HepG2 (cell line): Measurements from ENCODE around the gene IMPDH2. TPM values are rescaled to one million over a fixed set of nuclear protein-coding genes. Genes with fewer than 3 reads are reported as not detected.

Experiments used
- CENPX ChIP-seq: sonication (generic); formaldehyde crosslinking; IDR thresholded peaks from 2 replicates; pipeline ENCODE4 v1.9.0; 2021; ENCODE audit warnings: mild to moderate bottlenecking, missing genetic modification reagents, moderate library complexity
- IKZF4 ChIP-seq: sonication (generic); formaldehyde crosslinking; IDR thresholded peaks from 2 replicates; pipeline ENCODE4 v1.5.1; 2020; ENCODE audit warnings: borderline replicate concordance, mild to moderate bottlenecking, low read depth, missing genetic modification reagents; ENCODE audit errors: not compliant biosample characterization
- KLF15 ChIP-seq: sonication (generic); formaldehyde crosslinking; IDR thresholded peaks from 2 replicates; pipeline ENCODE4 v1.8.1; 2023; ENCODE audit warnings: borderline replicate concordance, mild to moderate bottlenecking, inconsistent platforms, missing genetic modification reagents, mixed read lengths
- MAF1 ChIP-seq: sonication (generic); formaldehyde crosslinking; IDR thresholded peaks from 2 replicates; pipeline ENCODE4 v1.5.0; 2020; ENCODE audit warnings: missing genetic modification reagents, borderline replicate concordance
- MBD4 ChIP-seq: IDR thresholded peaks from 2 replicates; pipeline ENCODE4 v1.6.1; 2012; ENCODE audit warnings: low read length, inconsistent platforms, borderline replicate concordance
- NFATC3 ChIP-seq: sonication (generic); formaldehyde crosslinking; IDR thresholded peaks from 2 replicates; pipeline ENCODE4 v1.5.1; 2020; ENCODE audit warnings: mild to moderate bottlenecking, missing genetic modification reagents
- SMARCC2 ChIP-seq: fragments of 450-650 bp; IDR thresholded peaks from 2 replicates; pipeline ENCODE4 v1.6.1; 2017; ENCODE audit warnings: antibody characterized with exemption, mild to moderate bottlenecking
- SOX5 ChIP-seq: IDR thresholded peaks from 2 replicates; pipeline ENCODE4 v1.6.1; 2016; ENCODE audit warnings: borderline replicate concordance
- YEATS4 ChIP-seq: sonication (generic); formaldehyde crosslinking; IDR thresholded peaks from 2 replicates; pipeline ENCODE4 v1.4.0; 2020; ENCODE audit warnings: missing genetic modification reagents, borderline replicate concordance
- ZFP37 ChIP-seq: sonication (generic); formaldehyde crosslinking; IDR thresholded peaks from 2 replicates; pipeline ENCODE4 v1.4.0; 2020; ENCODE audit warnings: missing genetic modification reagents, borderline replicate concordance
- ZNF24 ChIP-seq: fragments of 450-650 bp; IDR thresholded peaks from 2 replicates; pipeline ENCODE4 v1.6.1; 2017; ENCODE audit warnings: antibody characterized with exemption, mild to moderate bottlenecking
- ZNF3 ChIP-seq: IDR thresholded peaks from 2 replicates; pipeline ENCODE4 v1.7.0; 2017; ENCODE audit warnings: inconsistent platforms
- ZNF558 ChIP-seq: sonication (generic); formaldehyde crosslinking; IDR thresholded peaks from 2 replicates; pipeline ENCODE4 v1.9.0; 2022; ENCODE audit warnings: mild to moderate bottlenecking, missing genetic modification reagents, borderline replicate concordance
- ZNF782 ChIP-seq: sonication (generic); formaldehyde crosslinking; IDR thresholded peaks from 2 replicates; pipeline ENCODE4 v1.4.0; 2020; ENCODE audit warnings: missing genetic modification reagents, mild to moderate bottlenecking, borderline replicate concordance
- polyA plus RNA-seq, 8 experiments: library from polyadenylated mRNA; depleted of rRNA in 3 of 8; stranded (reverse) in 7 of 8; unstranded in 1 of 8; fragments of >200 nt; fragmentation: Illumina TruSeq in 4 of 8; extraction: Trizol in 4 of 8; gene quantifications; 2 replicates each; pipeline versions ENCODE4 v1.2.1 to v1.2.3, GENCODE V29; 2011 to 2016; ENCODE audit warnings: low read depth in 4 of 8, missing spikeins in 1 of 8, mixed read lengths in 1 of 8; ENCODE audit not compliant: insufficient read depth in 1 of 8
- total RNA-seq, 5 experiments: library from RNA; depleted of rRNA; stranded (reverse); fragments of >200 nt; fragmentation: Illumina TruSeq; extraction: Trizol; gene quantifications; 2 replicates each; pipeline ENCODE4 v1.2.3, GENCODE V29; 2016; ENCODE audit warnings: low read depth in 1 of 5
- TF ChIP-seq, protein P1 (sequence below): sonication (generic); formaldehyde crosslinking; IDR thresholded peaks from 2 replicates; pipeline ENCODE4 v1.8.1; 2022; ENCODE audit warnings: low read depth, mild to moderate bottlenecking, missing genetic modification reagents
- TF ChIP-seq, protein P2 (sequence below): IDR thresholded peaks from 2 replicates; pipeline ENCODE4 v1.6.1; 2016; ENCODE audit warnings: low read depth
- TF ChIP-seq, protein P3 (sequence below): sonication (generic); formaldehyde crosslinking; IDR thresholded peaks from 2 replicates; pipeline ENCODE4 v1.4.0; 2020; ENCODE audit warnings: low read depth, missing genetic modification reagents
- TF ChIP-seq, protein P4 (sequence below), 2 experiments: fragments of 450-650 bp in 1 of 2; sonication (generic) in 1 of 2; formaldehyde crosslinking; IDR thresholded peaks; 2 replicates each; pipeline versions ENCODE4 v1.5.0 to v1.8.0; 2020 to 2022; ENCODE audit warnings: mild to moderate bottlenecking in 1 of 2, missing genetic modification reagents in 1 of 2
- TF ChIP-seq, protein P5 (sequence below): fragments of 450-650 bp; IDR thresholded peaks from 2 replicates; pipeline ENCODE4 v1.6.1; 2017

Gene IMPDH2
- total and polyA plus RNA-seq, 2 of the 13 experiments (the other 11 are each of a cell fraction or from before 2014, with no cell fraction given) = 248 to 260 TPM

DNA sequence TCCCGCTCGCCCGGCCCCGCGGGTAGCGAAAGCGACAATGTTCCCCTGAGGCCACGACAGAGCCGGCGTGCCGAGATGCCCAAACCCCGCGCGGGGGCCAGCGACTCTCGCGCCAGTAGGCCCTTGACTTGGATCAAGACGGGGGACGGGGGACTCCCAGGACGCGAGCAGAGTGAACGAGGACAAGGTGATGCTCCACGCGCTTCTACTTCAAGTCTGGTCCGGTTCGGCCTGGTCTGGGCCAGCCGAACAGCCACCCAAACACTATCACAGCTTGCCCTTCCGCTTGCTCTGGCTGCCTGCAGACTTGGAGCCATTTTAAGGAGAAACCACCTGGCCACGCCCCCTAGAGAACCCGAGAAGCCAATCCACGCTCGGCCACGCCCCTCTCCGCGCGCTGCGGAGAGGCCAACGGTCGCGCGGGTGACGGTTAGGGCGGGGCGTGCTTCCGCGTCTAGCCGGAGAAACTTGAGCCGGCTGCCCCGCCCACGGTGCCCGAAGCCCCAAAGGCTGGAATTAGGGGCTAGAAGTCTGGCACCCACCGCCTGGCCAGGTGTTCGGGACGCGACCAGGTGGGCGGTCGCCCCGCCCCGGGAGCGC, 7.9 kb downstream of the IMPDH2 start (continued):
- TF ChIP-seq MBD4 (no peak), ZNF24 (no peak), ZNF782 (CRISPR knock-in tag) (peak; percentile 19; the same call in 1 of the 2 replicates), ZFP37 (CRISPR knock-in tag) (peak; percentile 49; the same call in 1 of the 2 replicates), KLF15 (CRISPR knock-in tag) (no peak; the same call in 1 of the 2 replicates), CENPX (no peak), ZNF3 (CRISPR knock-in tag) (no peak), ZNF558 (CRISPR knock-in tag) (peak; percentile 85; the same call in 1 of the 2 replicates), YEATS4 (CRISPR knock-in tag) (no peak; the same call in 1 of the 2 replicates), SMARCC2 (no peak), IKZF4 (CRISPR knock-in tag) (no peak), SOX5 (CRISPR knock-in tag) (no peak), NFATC3 (CRISPR knock-in tag) (no peak), MAF1 (CRISPR knock-in tag) (no peak)
- TF ChIP-seq, protein P1, sequence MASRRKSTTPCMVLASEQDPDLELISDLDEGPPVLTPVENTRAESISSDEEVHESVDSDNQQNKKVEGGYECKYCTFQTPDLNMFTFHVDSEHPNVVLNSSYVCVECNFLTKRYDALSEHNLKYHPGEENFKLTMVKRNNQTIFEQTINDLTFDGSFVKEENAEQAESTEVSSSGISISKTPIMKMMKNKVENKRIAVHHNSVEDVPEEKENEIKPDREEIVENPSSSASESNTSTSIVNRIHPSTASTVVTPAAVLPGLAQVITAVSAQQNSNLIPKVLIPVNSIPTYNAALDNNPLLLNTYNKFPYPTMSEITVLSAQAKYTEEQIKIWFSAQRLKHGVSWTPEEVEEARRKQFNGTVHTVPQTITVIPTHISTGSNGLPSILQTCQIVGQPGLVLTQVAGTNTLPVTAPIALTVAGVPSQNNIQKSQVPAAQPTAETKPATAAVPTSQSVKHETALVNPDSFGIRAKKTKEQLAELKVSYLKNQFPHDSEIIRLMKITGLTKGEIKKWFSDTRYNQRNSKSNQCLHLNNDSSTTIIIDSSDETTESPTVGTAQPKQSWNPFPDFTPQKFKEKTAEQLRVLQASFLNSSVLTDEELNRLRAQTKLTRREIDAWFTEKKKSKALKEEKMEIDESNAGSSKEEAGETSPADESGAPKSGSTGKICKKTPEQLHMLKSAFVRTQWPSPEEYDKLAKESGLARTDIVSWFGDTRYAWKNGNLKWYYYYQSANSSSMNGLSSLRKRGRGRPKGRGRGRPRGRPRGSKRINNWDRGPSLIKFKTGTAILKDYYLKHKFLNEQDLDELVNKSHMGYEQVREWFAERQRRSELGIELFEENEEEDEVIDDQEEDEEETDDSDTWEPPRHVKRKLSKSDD (CRISPR knock-in tag) = no peak
- TF ChIP-seq, protein P2, sequence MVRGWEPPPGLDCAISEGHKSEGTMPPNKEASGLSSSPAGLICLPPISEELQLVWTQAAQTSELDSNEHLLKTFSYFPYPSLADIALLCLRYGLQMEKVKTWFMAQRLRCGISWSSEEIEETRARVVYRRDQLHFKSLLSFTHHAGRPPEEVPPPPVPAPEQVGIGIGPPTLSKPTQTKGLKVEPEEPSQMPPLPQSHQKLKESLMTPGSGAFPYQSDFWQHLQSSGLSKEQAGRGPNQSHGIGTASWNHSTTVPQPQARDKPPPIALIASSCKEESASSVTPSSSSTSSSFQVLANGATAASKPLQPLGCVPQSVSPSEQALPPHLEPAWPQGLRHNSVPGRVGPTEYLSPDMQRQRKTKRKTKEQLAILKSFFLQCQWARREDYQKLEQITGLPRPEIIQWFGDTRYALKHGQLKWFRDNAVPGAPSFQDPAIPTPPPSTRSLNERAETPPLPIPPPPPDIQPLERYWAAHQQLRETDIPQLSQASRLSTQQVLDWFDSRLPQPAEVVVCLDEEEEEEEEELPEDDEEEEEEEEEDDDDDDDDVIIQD (CRISPR knock-in tag) = 0 out of 2 replicates have a peak, but pooled peaks have one; percentile 4
- TF ChIP-seq, protein P3, sequence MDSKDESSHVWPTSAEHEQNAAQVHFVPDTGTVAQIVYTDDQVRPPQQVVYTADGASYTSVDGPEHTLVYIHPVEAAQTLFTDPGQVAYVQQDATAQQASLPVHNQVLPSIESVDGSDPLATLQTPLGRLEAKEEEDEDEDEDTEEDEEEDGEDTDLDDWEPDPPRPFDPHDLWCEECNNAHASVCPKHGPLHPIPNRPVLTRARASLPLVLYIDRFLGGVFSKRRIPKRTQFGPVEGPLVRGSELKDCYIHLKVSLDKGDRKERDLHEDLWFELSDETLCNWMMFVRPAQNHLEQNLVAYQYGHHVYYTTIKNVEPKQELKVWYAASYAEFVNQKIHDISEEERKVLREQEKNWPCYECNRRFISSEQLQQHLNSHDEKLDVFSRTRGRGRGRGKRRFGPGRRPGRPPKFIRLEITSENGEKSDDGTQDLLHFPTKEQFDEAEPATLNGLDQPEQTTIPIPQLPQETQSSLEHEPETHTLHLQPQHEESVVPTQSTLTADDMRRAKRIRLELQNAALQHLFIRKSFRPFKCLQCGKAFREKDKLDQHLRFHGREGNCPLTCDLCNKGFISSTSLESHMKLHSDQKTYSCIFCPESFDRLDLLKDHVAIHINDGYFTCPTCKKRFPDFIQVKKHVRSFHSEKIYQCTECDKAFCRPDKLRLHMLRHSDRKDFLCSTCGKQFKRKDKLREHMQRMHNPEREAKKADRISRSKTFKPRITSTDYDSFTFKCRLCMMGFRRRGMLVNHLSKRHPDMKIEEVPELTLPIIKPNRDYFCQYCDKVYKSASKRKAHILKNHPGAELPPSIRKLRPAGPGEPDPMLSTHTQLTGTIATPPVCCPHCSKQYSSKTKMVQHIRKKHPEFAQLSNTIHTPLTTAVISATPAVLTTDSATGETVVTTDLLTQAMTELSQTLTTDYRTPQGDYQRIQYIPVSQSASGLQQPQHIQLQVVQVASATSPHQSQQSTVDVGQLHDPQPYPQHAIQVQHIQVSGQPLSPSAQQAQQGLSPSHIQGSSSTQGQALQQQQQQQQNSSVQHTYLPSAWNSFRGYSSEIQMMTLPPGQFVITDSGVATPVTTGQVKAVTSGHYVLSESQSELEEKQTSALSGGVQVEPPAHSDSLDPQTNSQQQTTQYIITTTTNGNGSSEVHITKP (CRISPR knock-in tag) = peak; percentile 26; the same call in 1 of the 2 replicates
- TF ChIP-seq, protein P4, sequence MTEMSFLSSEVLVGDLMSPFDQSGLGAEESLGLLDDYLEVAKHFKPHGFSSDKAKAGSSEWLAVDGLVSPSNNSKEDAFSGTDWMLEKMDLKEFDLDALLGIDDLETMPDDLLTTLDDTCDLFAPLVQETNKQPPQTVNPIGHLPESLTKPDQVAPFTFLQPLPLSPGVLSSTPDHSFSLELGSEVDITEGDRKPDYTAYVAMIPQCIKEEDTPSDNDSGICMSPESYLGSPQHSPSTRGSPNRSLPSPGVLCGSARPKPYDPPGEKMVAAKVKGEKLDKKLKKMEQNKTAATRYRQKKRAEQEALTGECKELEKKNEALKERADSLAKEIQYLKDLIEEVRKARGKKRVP (CRISPR knock-in tag; IDR thresholded peaks at IDR 0.05) = no peak
- TF ChIP-seq, protein P5, sequence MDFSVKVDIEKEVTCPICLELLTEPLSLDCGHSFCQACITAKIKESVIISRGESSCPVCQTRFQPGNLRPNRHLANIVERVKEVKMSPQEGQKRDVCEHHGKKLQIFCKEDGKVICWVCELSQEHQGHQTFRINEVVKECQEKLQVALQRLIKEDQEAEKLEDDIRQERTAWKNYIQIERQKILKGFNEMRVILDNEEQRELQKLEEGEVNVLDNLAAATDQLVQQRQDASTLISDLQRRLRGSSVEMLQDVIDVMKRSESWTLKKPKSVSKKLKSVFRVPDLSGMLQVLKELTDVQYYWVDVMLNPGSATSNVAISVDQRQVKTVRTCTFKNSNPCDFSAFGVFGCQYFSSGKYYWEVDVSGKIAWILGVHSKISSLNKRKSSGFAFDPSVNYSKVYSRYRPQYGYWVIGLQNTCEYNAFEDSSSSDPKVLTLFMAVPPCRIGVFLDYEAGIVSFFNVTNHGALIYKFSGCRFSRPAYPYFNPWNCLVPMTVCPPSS = no peak
